HepG2 (cell line): Measurements from ENCODE around the gene NOB1. TPM values are rescaled to one million over a fixed set of nuclear protein-coding genes. Genes with fewer than 3 reads are reported as not detected.

Source experiments
- AGO1 ChIP-seq: fragments of 200-400 bp; formaldehyde crosslinking; IDR thresholded peaks from 2 replicates; pipeline ENCODE4 v1.6.1; 2017; ENCODE audit warnings: mild to moderate bottlenecking, low read depth, low read length, moderate library complexity; ENCODE audit not compliant: poor library complexity, severe bottlenecking
- CBX2 ChIP-seq, 2 experiments: fragments of 200-600 bp in 1 of 2; sonication (generic); formaldehyde crosslinking in 1 of 2; IDR thresholded peaks; 2 replicates each; pipeline versions ENCODE4 v1.7.0 to v1.8.1; 2018 to 2022; ENCODE audit warnings: low read depth in 2 of 2, low read length in 1 of 2, mild to moderate bottlenecking in 1 of 2, missing genetic modification reagents in 1 of 2
- ELF1 ChIP-seq: sonication (generic); formaldehyde crosslinking; IDR thresholded peaks from 2 replicates; pipeline ENCODE4 v1.4.0; 2020; ENCODE audit warnings: missing genetic modification reagents
- FOXA3 ChIP-seq: IDR thresholded peaks from 2 replicates; pipeline ENCODE4 v1.6.1; 2016; ENCODE audit warnings: missing genetic modification reagents, missing compliant biosample characterization
- FOXM1 ChIP-seq: sonication (generic); formaldehyde crosslinking; IDR thresholded peaks from 2 replicates; pipeline ENCODE4 v1.5.0; 2020; ENCODE audit warnings: missing genetic modification reagents
- HCFC1 ChIP-seq: fragments of 150-350 bp; IDR thresholded peaks from 2 replicates; pipeline ENCODE4 v1.6.1; 2014; ENCODE audit warnings: low read depth, low read length
- HOXA5 ChIP-seq: sonication (generic); formaldehyde crosslinking; IDR thresholded peaks from 2 replicates; pipeline ENCODE4 v1.4.0; 2020; ENCODE audit warnings: missing genetic modification reagents
- ISX ChIP-seq: sonication (generic); formaldehyde crosslinking; conservative IDR thresholded peaks from 2 replicates; pipeline ENCODE4 v1.5.0; 2020; ENCODE audit warnings: missing genetic modification reagents
- JDP2 ChIP-seq: sonication (generic); formaldehyde crosslinking; IDR thresholded peaks from 2 replicates; pipeline ENCODE4 v1.8.1; 2022; ENCODE audit warnings: missing genetic modification reagents, borderline replicate concordance
- KMT2B ChIP-seq: IDR thresholded peaks from 2 replicates; pipeline ENCODE4 v1.6.1; 2016; ENCODE audit warnings: missing genetic modification reagents, missing compliant biosample characterization
- LBX2 ChIP-seq: sonication (generic); formaldehyde crosslinking; IDR thresholded peaks from 2 replicates; pipeline ENCODE4 v1.5.0; 2020; ENCODE audit warnings: missing genetic modification reagents, mild to moderate bottlenecking, borderline replicate concordance
- MYC ChIP-seq: sonication (generic); formaldehyde crosslinking; IDR thresholded peaks from 2 replicates; pipeline ENCODE4 v1.9.0; 2021; ENCODE audit warnings: missing genetic modification reagents, borderline replicate concordance
- NONO ChIP-seq, 2 experiments: fragments of 450-650 bp in 1 of 2; sonication (generic) in 1 of 2; formaldehyde crosslinking in 1 of 2; IDR thresholded peaks in 1 of 2; conservative IDR thresholded peaks in 1 of 2; 2 replicates each; pipeline versions ENCODE4 v1.6.1 to v1.8.0; 2017 to 2022; ENCODE audit warnings: mild to moderate bottlenecking in 1 of 2, missing genetic modification reagents in 1 of 2, moderate library complexity in 1 of 2
- NR2C2 ChIP-seq: sonication (generic); formaldehyde crosslinking; IDR thresholded peaks from 2 replicates; pipeline ENCODE4 v1.4.0; 2020; ENCODE audit warnings: missing genetic modification reagents, mild to moderate bottlenecking, moderate library complexity, borderline replicate concordance
- SOX13 ChIP-seq, 3 experiments: fragments of 450-650 bp in 1 of 3; sonication (generic) in 1 of 3; formaldehyde crosslinking in 1 of 3; IDR thresholded peaks in 2 of 3; conservative IDR thresholded peaks in 1 of 3; 2 replicates each; pipeline versions ENCODE4 v1.5.0 to v1.6.1; 2016 to 2020; ENCODE audit warnings: antibody characterized with exemption in 1 of 3, mild to moderate bottlenecking in 1 of 3, missing compliant biosample characterization in 1 of 3, missing genetic modification reagents in 1 of 3, moderate library complexity in 1 of 3
- SSRP1 ChIP-seq: IDR thresholded peaks from 2 replicates; pipeline ENCODE4 v1.6.1; 2016; ENCODE audit warnings: control low read depth
- ZBTB38 ChIP-seq: sonication (generic); formaldehyde crosslinking; IDR thresholded peaks from 2 replicates; pipeline ENCODE4 v1.5.1; 2020; ENCODE audit warnings: mild to moderate bottlenecking, missing genetic modification reagents
- ZFP36L2 ChIP-seq: sonication (generic); formaldehyde crosslinking; IDR thresholded peaks from 2 replicates; pipeline ENCODE4 v1.4.0; 2020; ENCODE audit warnings: missing genetic modification reagents
- ZNF256 ChIP-seq: sonication (generic); formaldehyde crosslinking; conservative IDR thresholded peaks from 2 replicates; pipeline ENCODE4 v1.4.0; 2020; ENCODE audit warnings: missing genetic modification reagents
- ZNF281 ChIP-seq: sonication (generic); formaldehyde crosslinking; IDR thresholded peaks from 2 replicates; pipeline ENCODE4 v1.4.0; 2020; ENCODE audit warnings: missing genetic modification reagents, borderline replicate concordance
- ZNF484 ChIP-seq: sonication (generic); formaldehyde crosslinking; IDR thresholded peaks from 2 replicates; pipeline ENCODE4 v1.5.1; 2020; ENCODE audit warnings: mild to moderate bottlenecking, low read depth, missing genetic modification reagents, borderline replicate concordance
- ZZZ3 ChIP-seq: sonication (generic); formaldehyde crosslinking; IDR thresholded peaks from 2 replicates; pipeline ENCODE4 v1.4.0; 2020; ENCODE audit warnings: missing genetic modification reagents, mild to moderate bottlenecking, borderline replicate concordance
- polyA plus RNA-seq, 8 experiments: library from polyadenylated mRNA; depleted of rRNA in 3 of 8; stranded (reverse) in 7 of 8; unstranded in 1 of 8; fragments of >200 nt; fragmentation: Illumina TruSeq in 4 of 8; extraction: Trizol in 4 of 8; gene quantifications; 2 replicates each; pipeline versions ENCODE4 v1.2.1 to v1.2.3, GENCODE V29; 2011 to 2016; ENCODE audit warnings: low read depth in 4 of 8, missing spikeins in 1 of 8, mixed read lengths in 1 of 8; ENCODE audit not compliant: insufficient read depth in 1 of 8
- total RNA-seq, 5 experiments: library from RNA; depleted of rRNA; stranded (reverse); fragments of >200 nt; fragmentation: Illumina TruSeq; extraction: Trizol; gene quantifications; 2 replicates each; pipeline ENCODE4 v1.2.3, GENCODE V29; 2016; ENCODE audit warnings: low read depth in 1 of 5
- TF ChIP-seq, protein P1 (sequence below): sonication (generic); formaldehyde crosslinking; IDR thresholded peaks from 2 replicates; pipeline ENCODE4 v1.5.1; 2020; ENCODE audit warnings: missing genetic modification reagents, mild to moderate bottlenecking, borderline replicate concordance

NOB1 gene
- total and polyA plus RNA-seq, 2 of the 13 experiments (the other 11 are each of a cell fraction or from before 2014, with no cell fraction given), result 47.1 to 162 TPM

DNA sequence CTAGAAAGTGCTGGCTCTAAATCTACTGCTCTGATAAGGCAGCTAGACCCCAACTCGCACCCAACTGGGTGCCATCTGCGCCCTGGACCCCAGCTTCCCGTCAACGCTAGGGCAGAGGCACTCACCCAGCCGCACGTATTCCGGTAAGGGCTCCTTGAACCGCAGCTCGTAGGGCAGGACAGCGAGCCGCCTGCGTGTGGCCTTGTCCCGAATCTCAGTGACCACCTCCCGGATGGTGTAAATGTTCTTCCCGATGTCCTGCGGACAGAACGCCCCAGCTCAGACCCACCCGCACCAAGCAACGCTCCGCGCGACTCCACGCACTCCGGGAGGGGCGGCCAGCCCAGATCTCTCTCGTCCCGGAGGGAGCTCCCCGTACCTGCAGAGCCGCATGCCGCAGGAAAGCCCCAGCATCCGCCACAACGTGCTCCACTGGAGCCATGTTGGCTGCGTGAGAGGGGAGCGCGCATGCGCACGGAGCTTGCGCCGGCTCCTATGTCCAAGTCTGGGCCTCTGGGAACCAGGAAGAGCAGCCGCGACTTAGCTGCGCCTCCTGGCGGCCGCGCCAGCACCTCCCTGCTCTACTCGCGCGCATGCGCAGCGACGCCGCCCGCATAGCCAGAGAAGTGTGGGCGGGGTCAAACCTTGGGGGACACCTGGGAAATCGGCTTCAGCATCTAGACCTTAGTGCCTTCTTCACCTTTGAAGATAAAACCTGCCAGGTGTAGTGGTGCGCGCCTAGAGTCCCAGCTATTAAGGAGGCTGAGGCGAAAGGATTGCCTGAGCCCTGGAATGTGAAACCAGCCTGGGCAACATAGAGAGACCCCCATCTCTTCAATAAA, at the start of gene NOB1 (continued):
- TF ChIP-seq ZFP36L2 (0 out of 2 replicates have a peak, but pooled peaks have one; percentile 68), ZNF484 (CRISPR knock-in tag) (peak; percentile 93), LBX2 (CRISPR knock-in tag) (peak; percentile 93), SSRP1 (CRISPR knock-in tag) (0 out of 2 replicates have a peak, but pooled peaks have one; percentile 75), KMT2B (CRISPR knock-in tag) (peak; percentile 69; the same call in 1 of the 2 replicates), ZNF256 (CRISPR knock-in tag) (0 out of 2 replicates have a peak, but pooled peaks have one; percentile 39), ISX (CRISPR knock-in tag) (no peak; the same call in 1 of the 2 replicates), ELF1 (peak; percentile 99), AGO1 (peak; percentile 72), HCFC1 (peak; percentile 42; the same call in 1 of the 2 replicates), HOXA5 (CRISPR knock-in tag) (peak; percentile 82; the same call in 1 of the 2 replicates), NR2C2 (CRISPR knock-in tag) (peak; percentile 74; the same call in 1 of the 2 replicates), FOXM1 (CRISPR knock-in tag) (no peak), MYC (CRISPR knock-in tag) (peak; percentile 100), NONO (IDR thresholded peaks at IDR 0.05) (no peak), NONO (CRISPR knock-in tag; conservative IDR thresholded peaks at IDR 0.05) (peak; percentile 97), JDP2 (CRISPR knock-in tag) (peak; percentile 42; the same call in 1 of the 2 replicates), ZZZ3 (peak; percentile 26; the same call in 1 of the 2 replicates), FOXA3 (CRISPR knock-in tag) (peak; percentile 32; the same call in 1 of the 2 replicates), ZNF281 (CRISPR knock-in tag) (peak; percentile 24; the same call in 1 of the 2 replicates), CBX2 (IDR thresholded peaks at IDR 0.05; ENCODE audit: low read depth, low read length) (no peak), CBX2 (CRISPR knock-in tag; IDR thresholded peaks at IDR 0.05; ENCODE audit: low read depth) (no peak), ZBTB38 (CRISPR knock-in tag) (peak; percentile 97), SOX13 (IDR thresholded peaks at IDR 0.05) (no peak), SOX13 (CRISPR knock-in tag; conservative IDR thresholded peaks at IDR 0.05 in 1 of 2, IDR thresholded peaks at IDR 0.05 in 1 of 2) (peak in 1 of 2 experiments; percentile 46; a peak in 2 of 4 replicates)
- TF ChIP-seq, protein P1, sequence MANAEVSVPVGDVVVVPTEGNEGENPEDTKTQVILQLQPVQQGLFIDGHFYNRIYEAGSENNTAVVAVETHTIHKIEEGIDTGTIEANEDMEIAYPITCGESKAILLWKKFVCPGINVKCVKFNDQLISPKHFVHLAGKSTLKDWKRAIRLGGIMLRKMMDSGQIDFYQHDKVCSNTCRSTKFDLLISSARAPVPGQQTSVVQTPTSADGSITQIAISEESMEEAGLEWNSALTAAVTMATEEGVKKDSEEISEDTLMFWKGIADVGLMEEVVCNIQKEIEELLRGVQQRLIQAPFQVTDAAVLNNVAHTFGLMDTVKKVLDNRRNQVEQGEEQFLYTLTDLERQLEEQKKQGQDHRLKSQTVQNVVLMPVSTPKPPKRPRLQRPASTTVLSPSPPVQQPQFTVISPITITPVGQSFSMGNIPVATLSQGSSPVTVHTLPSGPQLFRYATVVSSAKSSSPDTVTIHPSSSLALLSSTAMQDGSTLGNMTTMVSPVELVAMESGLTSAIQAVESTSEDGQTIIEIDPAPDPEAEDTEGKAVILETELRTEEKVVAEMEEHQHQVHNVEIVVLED, result peak; percentile 87
